Left ventricle myocardium inferior (tissue), 1 donor: ENCODE data around the gene NPIPB8. TPM values are rescaled to one million over a fixed set of nuclear protein-coding genes. Genes with fewer than 3 reads are reported as not detected.
"Not testable (repeated sequence)": the region's sequence is repeated elsewhere in the genome, so short reads cannot be mapped to it uniquely, and the experiment has no call there.

Experiments
- DNase-seq: peaks from one replicate; pipeline ENCODE4 v3.0.0-alpha.2; 2020
- H3K27ac ChIP-seq: fragments of 200-600 bp; replicated peaks from 2 replicates; pipeline ENCODE4 v1.8.0; 2021
- H3K27me3 ChIP-seq: fragments of 200-600 bp; 2 replicates; pipeline ENCODE4 v1.8.0; 2021; ENCODE audit warnings: low read depth
- H3K36me3 ChIP-seq: fragments of 200-600 bp; 2 replicates; pipeline ENCODE4 v1.8.0; 2021
- H3K4me1 ChIP-seq: fragments of 200-600 bp; 2 replicates; pipeline ENCODE4 v1.8.0; 2021
- H3K4me3 ChIP-seq: fragments of 200-600 bp; 2 replicates; pipeline ENCODE4 v1.8.0; 2021; ENCODE audit warnings: mild to moderate bottlenecking, moderate library complexity
- H3K9me3 ChIP-seq: fragments of 200-600 bp; replicated peaks from 2 replicates; pipeline ENCODE4 v1.8.0; 2021
- CTCF ChIP-seq: fragments of 200-600 bp; IDR thresholded peaks from 2 replicates; pipeline ENCODE4 v1.8.0; 2021; ENCODE audit warnings: antibody characterized with exemption, mild to moderate bottlenecking, borderline replicate concordance
- intact Hi-C: fragments of 100-400 bp; cut with micrococcal nuclease; formaldehyde crosslinking; loops from one replicate; pipeline ENCODE4 v1.11.0; 2022
- total RNA-seq: library from RNA; stranded (reverse); fragmentation: NEBNext Ultra II Directional; extraction: Animal tissue kit (Norgen Biotek cat#: 25700); gene quantifications from one replicate; pipeline ENCODE4 v1.2.1, GENCODE V29; 2021
- donor health status: DM: no; HTN: yes; CAD: no; lungs with severe emphysema.

NPIPB8 gene
- total RNA-seq, 1 donor from 2014 or later: not detected

GRCh38 chr16:28592979-28593553 is 44.8 kb upstream of the NPIPB8 start:
- no peak for DNase-seq
- Histone ChIP-seq H3K27me3 (no peaks in the 10 kb centered on the region), H3K4me1 (peaks cover 17% of the 10 kb centered on the region), H3K9me3 (no peaks in the 10 kb centered on the region), H3K36me3 (peaks cover 37% of the 10 kb centered on the region), H3K27ac (no peak overlapping the region), H3K4me3 (no peak overlapping the region)
- intact Hi-C loops: no loop called here
- no peak for TF ChIP-seq CTCF

- peaks cover 13% of the 10 kb centered on the region for H3K36me3 ChIP-seq
These were observed 42.4 kb upstream of the NPIPB8 start for GRCh38 chr16:28595451-28595850.

GRCh38 chr16:28596115-28596630 is 41.7 kb upstream of the NPIPB8 start:
- TF ChIP-seq CTCF: no peak
- H3K36me3 ChIP-seq: peaks cover 6% of the 10 kb centered on the region
- no peak for DNase-seq
- H3K27me3 ChIP-seq: no peaks in the 10 kb centered on the region
- H3K27ac ChIP-seq: no peak overlapping the region
- intact Hi-C loops: no loop called here
- peaks cover 17% of the 10 kb centered on the region for H3K4me1 ChIP-seq
- no peaks in the 10 kb centered on the region for H3K9me3 ChIP-seq
- H3K4me3 ChIP-seq: peak overlapping the region; percentile 44

More at GRCh38 chr16:28595451-28595850, 42.4 kb upstream of the NPIPB8 start:
- H3K4me3 ChIP-seq, H3K27ac ChIP-seq, H3K27me3 ChIP-seq, intact Hi-C loops, DNase-seq, H3K9me3 ChIP-seq: not testable (repeated sequence)
- peaks cover 17% of the 10 kb centered on the region for H3K4me1 ChIP-seq

GRCh38 chr16:28596840-28597691 is 40.8 kb upstream of the NPIPB8 start, which contains the start of gene SULT1A2:
Gene SULT1A2 (minus strand): TSS chr16:28597050. CDS start chr16:28595930, 1,120 bp downstream.
- intact Hi-C loops: no loop called here
- DNase-seq: no peak

GRCh38 chr16:28597692-28598261 is 40.1 kb upstream of the NPIPB8 start:
- Histone ChIP-seq H3K27me3 (peaks cover 3% of the 10 kb centered on the region), H3K4me3 (no peak overlapping the region), H3K27ac (no peak overlapping the region), H3K4me1 (peaks cover 17% of the 10 kb centered on the region), H3K9me3 (no peaks in the 10 kb centered on the region), H3K36me3 (no peaks in the 10 kb centered on the region)
- TF ChIP-seq CTCF: no peak
- DNase-seq: no peak
- intact Hi-C loops: no loop called here

More at GRCh38 chr16:28596840-28597691, 40.8 kb upstream of the NPIPB8 start, which contains the start of gene SULT1A2:
- peak within 1 kb of the TSS; percentile 44 for H3K4me3 ChIP-seq
- peaks cover 3% of the 10 kb centered on the region for H3K27me3 ChIP-seq
- H3K27ac ChIP-seq: no peak within 1 kb of the TSS
- H3K4me1 ChIP-seq: peaks cover 17% of the 10 kb centered on the region
- no peaks in the 10 kb centered on the region for H3K9me3 ChIP-seq
- H3K36me3 ChIP-seq: no peaks in the 10 kb centered on the region
- TF ChIP-seq CTCF: no peak

- H3K9me3 ChIP-seq, H3K27ac ChIP-seq, H3K27me3 ChIP-seq, DNase-seq, H3K36me3 ChIP-seq, H3K4me3 ChIP-seq, intact Hi-C loops: not testable (repeated sequence)
- H3K4me1 ChIP-seq: peaks cover 17% of the 10 kb centered on the region
These were observed 38.2 kb upstream of the NPIPB8 start for GRCh38 chr16:28599377-28600285.

- H3K27me3 ChIP-seq, H3K36me3 ChIP-seq, H3K9me3 ChIP-seq, H3K4me3 ChIP-seq, DNase-seq, H3K27ac ChIP-seq, intact Hi-C loops: not testable (repeated sequence)
- peaks cover 17% of the 10 kb centered on the region for H3K4me1 ChIP-seq
These were observed 36.9 kb upstream of the NPIPB8 start for GRCh38 chr16:28600965-28601364.

GRCh38 chr16:28601589-28601988 is 36.3 kb upstream of the NPIPB8 start:
- H3K9me3 ChIP-seq, H3K27me3 ChIP-seq, H3K36me3 ChIP-seq, DNase-seq, H3K27ac ChIP-seq, H3K4me3 ChIP-seq, intact Hi-C loops: not testable (repeated sequence)
- H3K4me1 ChIP-seq: peaks cover 11% of the 10 kb centered on the region
